Mammary epithelial cell (primary cell): ENCODE results near the gene LIMK2.
"Not testable (repeated sequence)": the region's sequence is repeated elsewhere in the genome, so short reads cannot be mapped to it uniquely, and the experiment has no call there.

Source experiments
- CTCF ChIP-seq, 2 donors: IDR thresholded peaks in 1 of 2; conservative IDR thresholded peaks in 1 of 2; 2 replicates each; pipeline ENCODE4 v1.5.1; 2011 to 2012; ENCODE audit warnings: inconsistent platforms in 2 of 2, low read length in 2 of 2, mild to moderate bottlenecking in 2 of 2, control low read depth in 1 of 2, low read depth in 1 of 2; ENCODE audit not compliant: insufficient read depth in 1 of 2; ENCODE audit errors: extremely low read depth in 1 of 2
- EZH2 ChIP-seq: IDR thresholded peaks from 2 replicates; pipeline ENCODE4 v1.6.1; 2012; ENCODE audit warnings: low read length, inconsistent platforms, borderline replicate concordance

GRCh38 chr22:31204352-31204984, 7.6 kb upstream of the LIMK2 start:
- not testable (repeated sequence) for TF ChIP-seq CTCF (conservative IDR thresholded peaks at IDR 0.05 in 1 of 2, IDR thresholded peaks at IDR 0.05 in 1 of 2; ENCODE audit: extremely low read depth in 1 of 2, insufficient read depth in 1 of 2, low read depth in 1 of 2, low read length in 2 of 2); EZH2
